Peyer's patch (tissue), 4 donors: ENCODE data around the gene PRL. TPM values are rescaled to one million over a fixed set of nuclear protein-coding genes. Genes with fewer than 3 reads are reported as not detected.

ENCODE experiments used
- DNase-seq, 3 donors: peaks; one replicate each; pipeline ENCODE4 v3.0.0-alpha.2; 2017 to 2019
- H3K27ac ChIP-seq, 4 donors: fragments of 200-600 bp; sonication (generic); one replicate each; pipeline ENCODE4 v1.5.1; 2016 to 2019
- H3K27me3 ChIP-seq, 2 donors: fragments of 200-600 bp; sonication (generic); one replicate each; pipeline ENCODE4 v1.5.1; 2019
- H3K36me3 ChIP-seq, 3 donors: fragments of 200-600 bp; sonication (generic); one replicate each; pipeline ENCODE4 v1.5.1; 2016 to 2019
- H3K4me1 ChIP-seq, 4 donors: fragments of 200-600 bp; sonication (generic); one replicate each; pipeline ENCODE4 v1.5.1; 2016 to 2019
- H3K4me3 ChIP-seq, 4 donors: fragments of 200-600 bp; sonication (generic); 1 replicate in 3 of 4; 2 replicates in 1 of 4; pipeline ENCODE4 v1.5.1; 2016 to 2019; ENCODE audit warnings: mild to moderate bottlenecking in 1 of 4
- H3K9me3 ChIP-seq, 4 donors: fragments of 200-600 bp; sonication (generic); one replicate each; pipeline ENCODE4 v1.5.1; 2016 to 2019; ENCODE audit warnings: mild to moderate bottlenecking in 1 of 4
- CTCF ChIP-seq, 6 experiments: fragments of 450-650 bp in 4 of 6; fragments of 200-600 bp in 2 of 6; sonication (generic) in 1 of 6; IDR thresholded peaks; one replicate each; pipeline ENCODE4 v1.5.1; 2017 to 2019; ENCODE audit warnings: antibody characterized with exemption in 6 of 6, mild to moderate bottlenecking in 3 of 6, moderate library complexity in 1 of 6
- POLR2A ChIP-seq, 2 donors: fragments of 450-650 bp; IDR thresholded peaks; one replicate each; pipeline ENCODE4 v1.5.1; 2017; ENCODE audit warnings: antibody characterized with exemption in 2 of 2, mild to moderate bottlenecking in 2 of 2, moderate library complexity in 2 of 2
- total RNA-seq, 4 donors: library from RNA; depleted of rRNA; stranded (reverse); fragments of >200 nt; gene quantifications; one replicate each; pipeline ENCODE4 v1.1.0, GENCODE V29; 2016

The PRL gene
- total RNA-seq, 4 donors from 2014 or later = not detected

- Histone ChIP-seq H3K27me3 (no peaks in the 10 kb centered on the region), H3K27ac (no peak overlapping the region), H3K9me3 (no peaks in the 10 kb centered on the region), H3K4me3 (no peak overlapping the region), H3K36me3 (no peaks in the 10 kb centered on the region), H3K4me1 (no peaks in the 10 kb centered on the region)
- TF ChIP-seq POLR2A (IDR thresholded peaks at IDR 0.05) (no peak), CTCF (IDR thresholded peaks at IDR 0.05) (no peak)
- DNase-seq = no peak
These were observed 15.3 kb downstream of the PRL start for GRCh38 chr6:22281341-22282085.

GRCh38 chr6:22279427-22279826 is 17.4 kb downstream of the PRL start:
- no peak for DNase-seq
- no peaks in the 10 kb centered on the region for H3K4me1 ChIP-seq
- TF ChIP-seq POLR2A (IDR thresholded peaks at IDR 0.05) (no peak), CTCF (IDR thresholded peaks at IDR 0.05) (no peak)
- H3K27me3 ChIP-seq = no peaks in the 10 kb centered on the region
- no peak overlapping the region for H3K27ac ChIP-seq
- H3K4me3 ChIP-seq = no peak overlapping the region
- H3K36me3 ChIP-seq = no peaks in the 10 kb centered on the region
- H3K9me3 ChIP-seq = no peaks in the 10 kb centered on the region

- Histone ChIP-seq H3K27me3 (no peaks in the 10 kb centered on the region), H3K27ac (no peak overlapping the region), H3K4me1 (no peaks in the 10 kb centered on the region), H3K9me3 (no peaks in the 10 kb centered on the region), H3K4me3 (no peak overlapping the region), H3K36me3 (no peaks in the 10 kb centered on the region)
- TF ChIP-seq CTCF (IDR thresholded peaks at IDR 0.05) (no peak), POLR2A (IDR thresholded peaks at IDR 0.05) (no peak)
- DNase-seq = no peak
These were observed 25.8 kb downstream of the PRL start for GRCh38 chr6:22271081-22271480.

- H3K27ac ChIP-seq = no peak overlapping the region
- DNase-seq = no peak
These were observed 33.1 kb downstream of the PRL start for GRCh38 chr6:22263748-22264147.

GRCh38 chr6:22254886-22255285 is 42.0 kb downstream of the PRL start:
- no peaks in the 10 kb centered on the region for H3K4me1 ChIP-seq
- no peak for TF ChIP-seq POLR2A (IDR thresholded peaks at IDR 0.05)
- no peak for TF ChIP-seq CTCF (IDR thresholded peaks at IDR 0.05)
- no peaks in the 10 kb centered on the region for H3K36me3 ChIP-seq
- H3K9me3 ChIP-seq = no peaks in the 10 kb centered on the region
- DNase-seq = no peak
- no peaks in the 10 kb centered on the region for H3K27me3 ChIP-seq
- H3K4me3 ChIP-seq = no peak overlapping the region
- H3K27ac ChIP-seq = no peak overlapping the region

More at GRCh38 chr6:22263748-22264147, 33.1 kb downstream of the PRL start:
- Histone ChIP-seq H3K9me3 (no peaks in the 10 kb centered on the region), H3K4me1 (no peaks in the 10 kb centered on the region), H3K36me3 (no peaks in the 10 kb centered on the region), H3K27me3 (no peaks in the 10 kb centered on the region), H3K4me3 (no peak overlapping the region)
- TF ChIP-seq POLR2A (IDR thresholded peaks at IDR 0.05) (no peak), CTCF (IDR thresholded peaks at IDR 0.05) (no peak)
